Endothelial cell of umbilical vein (primary cell): ENCODE data around the gene SUCLG2. TPM values are rescaled to one million over a fixed set of nuclear protein-coding genes. Genes with fewer than 3 reads are reported as not detected.

Source experiments
- BruUV-seq: library from RNA; stranded (reverse); fragments of 400-500 nt; replicated peaks from 2 replicates; lab custom pipeline; 2021; lab: Mats Ljungman, UMichigan
- CTCF ChIA-PET: fragments of 300-600, 350-600 bp; sonication (Branson Sonifier 250); formaldehyde crosslinking; loops from one replicate; lab custom pipeline; 2021; ENCODE audit warnings: antibody characterized with exemption, inconsistent platforms; lab: Charles Lee
- POLR2A ChIA-PET: fragments of 300-600, 350-600 bp; sonication (Branson Sonifier 250); formaldehyde crosslinking; loops from one replicate; lab custom pipeline; 2021; ENCODE audit warnings: antibody characterized with exemption, inconsistent platforms; lab: Charles Lee
- DNase-seq: peaks from one replicate; pipeline ENCODE4 v3.0.0-alpha.2; 2011; ENCODE audit warnings: low read depth, low spot score
- FAIRE-seq: peaks from 2 replicates; lab custom pipeline; 2011; peaks lifted over from hg19 to GRCh38; lab: Jason Lieb, UNC
- H2AFZ ChIP-seq: 2 replicates; pipeline ENCODE4 v1.6.0; 2012; ENCODE audit warnings: low read depth, low read length, control low read depth, inconsistent platforms
- H3K27ac ChIP-seq: 2 replicates; pipeline ENCODE4 v1.5.1; 2011; ENCODE audit warnings: low read depth, mild to moderate bottlenecking, control low read depth, low read length, moderate library complexity; ENCODE audit not compliant: insufficient read depth
- H3K27me3 ChIP-seq, 2 experiments: 2 replicates each; pipeline versions ENCODE4 v1.6.0 to v1.6.1; 2011; ENCODE audit warnings: low read length in 2 of 2, mixed read lengths in 1 of 2; ENCODE audit not compliant: control insufficient read depth in 2 of 2, insufficient read depth in 2 of 2
- H3K36me3 ChIP-seq, 2 experiments: 2 replicates in 1 of 2; 3 replicates in 1 of 2; pipeline ENCODE4 v1.5.1; 2011; ENCODE audit warnings: low read length in 2 of 2, mild to moderate bottlenecking in 1 of 2, moderate library complexity in 1 of 2; ENCODE audit not compliant: control insufficient read depth in 2 of 2, insufficient read depth in 2 of 2; ENCODE audit errors: extremely low read depth in 1 of 2
- H3K4me1 ChIP-seq: 3 replicates; pipeline ENCODE4 v1.5.1; 2011; ENCODE audit warnings: mild to moderate bottlenecking, low read length; ENCODE audit not compliant: control insufficient read depth, insufficient read depth; ENCODE audit errors: extremely low read depth
- H3K4me2 ChIP-seq: 2 replicates; pipeline ENCODE4 v1.6.1; 2011; ENCODE audit warnings: low read length, control low read depth, mixed read lengths; ENCODE audit not compliant: insufficient read depth
- H3K4me3 ChIP-seq, 3 experiments: fragments of 200-600 bp in 1 of 3; sonication (generic), shearing (Covaris generic) in 1 of 3; replicated peaks in 1 of 3; 2 replicates each; pipeline ENCODE4 v1.5.1; 2011 to 2016; ENCODE audit warnings: control low read depth in 3 of 3, low read length in 3 of 3, mild to moderate bottlenecking in 2 of 3, inconsistent platforms in 1 of 3, low read depth in 1 of 3, moderate library complexity in 1 of 3; ENCODE audit not compliant: insufficient read depth in 1 of 3
- H3K79me2 ChIP-seq: 2 replicates; pipeline ENCODE4 v1.6.0; 2012; ENCODE audit warnings: low read length, inconsistent platforms; ENCODE audit not compliant: control insufficient read depth, insufficient read depth
- H3K9ac ChIP-seq: replicated peaks from 2 replicates; pipeline ENCODE3; 2011; ENCODE audit warnings: low read length, control low read depth; ENCODE audit not compliant: insufficient read depth; ENCODE audit errors: extremely low read depth
- H3K9me1 ChIP-seq: replicated peaks from 3 replicates; pipeline ENCODE4 v1.6.0; 2011; ENCODE audit warnings: mild to moderate bottlenecking, low read length; ENCODE audit not compliant: control insufficient read depth, insufficient read depth; ENCODE audit errors: extremely low read depth
- H3K9me3 ChIP-seq: replicated peaks from 2 replicates; pipeline ENCODE4 v1.5.1; 2012; ENCODE audit warnings: low read length, inconsistent platforms; ENCODE audit not compliant: control insufficient read depth, insufficient read depth
- H4K20me1 ChIP-seq: replicated peaks from 2 replicates; pipeline ENCODE3; 2011; ENCODE audit warnings: mild to moderate bottlenecking, low read length; ENCODE audit not compliant: control insufficient read depth, insufficient read depth; ENCODE audit errors: extremely low read depth
- EZH2 ChIP-seq: IDR thresholded peaks from 2 replicates; pipeline ENCODE4 v1.6.1; 2012; ENCODE audit warnings: borderline replicate concordance, low read depth, mild to moderate bottlenecking, moderate library complexity, low read length, inconsistent platforms; ENCODE audit not compliant: severe bottlenecking
- FOS ChIP-seq: IDR thresholded peaks from 2 replicates; pipeline ENCODE4 v1.6.1; 2011; ENCODE audit warnings: mild to moderate bottlenecking, low read length, moderate library complexity, borderline replicate concordance; ENCODE audit not compliant: insufficient read depth
- GATA2 ChIP-seq: IDR thresholded peaks from 2 replicates; pipeline ENCODE4 v1.7.0; 2011; ENCODE audit warnings: low read depth, mild to moderate bottlenecking, moderate library complexity, mixed read lengths, low read length; ENCODE audit not compliant: insufficient read length, insufficient read depth
- JUN ChIP-seq: IDR thresholded peaks from 2 replicates; pipeline ENCODE4 v1.6.1; 2011; ENCODE audit warnings: borderline replicate concordance, low read depth; ENCODE audit not compliant: insufficient read length, insufficient read depth
- MYC ChIP-seq: IDR thresholded peaks from one replicate; pipeline ENCODE4 v1.6.1; 2011; ENCODE audit warnings: mild to moderate bottlenecking, low read depth, low read length
- POLR2A ChIP-seq: IDR thresholded peaks from 2 replicates; pipeline ENCODE4 v1.6.1; 2012; ENCODE audit warnings: low read depth, mild to moderate bottlenecking, control low read depth, low read length
- POLR2AphosphoS5 ChIP-seq: IDR thresholded peaks from 2 replicates; pipeline ENCODE4 v1.6.1; 2012; ENCODE audit warnings: low read depth, mild to moderate bottlenecking, control low read depth, low read length, moderate library complexity; ENCODE audit not compliant: insufficient read depth
- dilution Hi-C: fragments of 300-500 bp; cut with MboI; formaldehyde crosslinking; loops from one replicate; pipeline ENCODE4 v1.15.0; 2019; ENCODE audit warnings: low sequenced_read_pairs; ENCODE audit not compliant: extremely low pct_ligation_motif_present
- intact Hi-C: fragments of 100-400 bp; cut with micrococcal nuclease; formaldehyde crosslinking; loops from one replicate; pipeline ENCODE4 v1.10.0; 2022
- polyA plus RNA-seq, 4 experiments: library from polyadenylated mRNA; depleted of rRNA in 3 of 4; stranded (reverse) in 3 of 4; unstranded in 1 of 4; fragments of >200 nt; gene quantifications; 2 replicates each; pipeline versions ENCODE4 v1.2.1 to v1.2.3, GENCODE V29; 2011 to 2012; ENCODE audit warnings: missing spikeins in 1 of 4
- total RNA-seq: library from RNA; stranded (reverse); gene quantifications from 2 replicates; pipeline ENCODE4 v1.2.3, GENCODE V29; 2021
- TF ChIP-seq, protein P1 (sequence below), 2 donors: IDR thresholded peaks; 1 replicate in 1 of 2; 2 replicates in 1 of 2; pipeline ENCODE4 v1.5.1; 2011; ENCODE audit warnings: low read length in 2 of 2, mild to moderate bottlenecking in 2 of 2, moderate library complexity in 2 of 2, control low read depth in 1 of 2, inconsistent platforms in 1 of 2, low read depth in 1 of 2; ENCODE audit not compliant: insufficient read depth in 1 of 2; ENCODE audit errors: extremely low read depth in 1 of 2
- TF ChIP-seq, protein P2 (sequence below): IDR thresholded peaks from 2 replicates; pipeline ENCODE4 v1.6.1; 2011; ENCODE audit not compliant: insufficient read depth, insufficient read length

Gene SUCLG2
- total and polyA plus RNA-seq, 2 donors (not counting 3 experiments of a cell fraction or from before 2014, with no cell fraction given): 8.1 to 38.3 TPM

DNA sequence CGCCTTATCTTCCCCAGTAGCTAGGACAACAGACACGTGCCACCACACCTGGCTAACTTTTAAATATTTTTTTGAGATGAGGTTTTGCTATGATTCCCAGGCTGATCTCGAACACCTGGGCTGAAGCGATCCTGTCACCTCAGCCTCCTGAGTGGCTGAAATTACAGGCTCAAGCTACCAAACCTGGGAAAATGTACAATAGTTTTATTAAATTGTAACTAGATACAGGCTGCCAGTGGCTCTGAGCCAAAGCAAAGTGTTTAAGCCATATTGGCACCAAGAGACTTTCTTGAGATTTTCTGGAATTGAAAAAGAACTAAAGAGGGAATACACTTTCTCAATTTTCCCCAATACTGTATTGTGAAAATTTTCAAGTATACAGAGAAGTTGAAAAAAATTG is 204.3 kb downstream of the SUCLG2 start:
- POLR2A ChIA-PET: no interaction called here
- FAIRE-seq: no peak
- H3K27me3 ChIP-seq: no peaks in the 10 kb centered on the region
- H2AFZ ChIP-seq: no peak overlapping the region
- dilution Hi-C loops: no loop called here
- H3K79me2 ChIP-seq: no peaks in the 10 kb centered on the region
- no TSS peak for BruUV-seq
- H3K4me1 ChIP-seq: no peaks in the 10 kb centered on the region
- H4K20me1 ChIP-seq: no peaks in the 10 kb centered on the region
- H3K4me2 ChIP-seq: no peak overlapping the region
- no peak overlapping the region for H3K4me3 ChIP-seq
- CTCF ChIA-PET: interaction anchor here (1.0 to 1.1 kb wide), 2 partner anchors 9 to 28 kb away, joined by 3 read pairs; no protein-coding TSS in a partner anchor
- H3K36me3 ChIP-seq: no peaks in the 10 kb centered on the region
- H3K9ac ChIP-seq: no peak overlapping the region
- H3K9me3 ChIP-seq: no peaks in the 10 kb centered on the region
- no peak overlapping the region for H3K27ac ChIP-seq
- intact Hi-C loops: no loop called here
- H3K9me1 ChIP-seq: no peaks in the 10 kb centered on the region
- DNase-seq: no peak
- TF ChIP-seq EZH2: no peak
- no peak for TF ChIP-seq MYC
- TF ChIP-seq, protein P1, sequence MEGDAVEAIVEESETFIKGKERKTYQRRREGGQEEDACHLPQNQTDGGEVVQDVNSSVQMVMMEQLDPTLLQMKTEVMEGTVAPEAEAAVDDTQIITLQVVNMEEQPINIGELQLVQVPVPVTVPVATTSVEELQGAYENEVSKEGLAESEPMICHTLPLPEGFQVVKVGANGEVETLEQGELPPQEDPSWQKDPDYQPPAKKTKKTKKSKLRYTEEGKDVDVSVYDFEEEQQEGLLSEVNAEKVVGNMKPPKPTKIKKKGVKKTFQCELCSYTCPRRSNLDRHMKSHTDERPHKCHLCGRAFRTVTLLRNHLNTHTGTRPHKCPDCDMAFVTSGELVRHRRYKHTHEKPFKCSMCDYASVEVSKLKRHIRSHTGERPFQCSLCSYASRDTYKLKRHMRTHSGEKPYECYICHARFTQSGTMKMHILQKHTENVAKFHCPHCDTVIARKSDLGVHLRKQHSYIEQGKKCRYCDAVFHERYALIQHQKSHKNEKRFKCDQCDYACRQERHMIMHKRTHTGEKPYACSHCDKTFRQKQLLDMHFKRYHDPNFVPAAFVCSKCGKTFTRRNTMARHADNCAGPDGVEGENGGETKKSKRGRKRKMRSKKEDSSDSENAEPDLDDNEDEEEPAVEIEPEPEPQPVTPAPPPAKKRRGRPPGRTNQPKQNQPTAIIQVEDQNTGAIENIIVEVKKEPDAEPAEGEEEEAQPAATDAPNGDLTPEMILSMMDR (IDR thresholded peaks at IDR 0.05; ENCODE audit: extremely low read depth in 1 of 2, insufficient read depth in 1 of 2, low read depth in 1 of 2, low read length in 2 of 2): no peak
- no peak for TF ChIP-seq JUN
- no peak for TF ChIP-seq GATA2

DNA sequence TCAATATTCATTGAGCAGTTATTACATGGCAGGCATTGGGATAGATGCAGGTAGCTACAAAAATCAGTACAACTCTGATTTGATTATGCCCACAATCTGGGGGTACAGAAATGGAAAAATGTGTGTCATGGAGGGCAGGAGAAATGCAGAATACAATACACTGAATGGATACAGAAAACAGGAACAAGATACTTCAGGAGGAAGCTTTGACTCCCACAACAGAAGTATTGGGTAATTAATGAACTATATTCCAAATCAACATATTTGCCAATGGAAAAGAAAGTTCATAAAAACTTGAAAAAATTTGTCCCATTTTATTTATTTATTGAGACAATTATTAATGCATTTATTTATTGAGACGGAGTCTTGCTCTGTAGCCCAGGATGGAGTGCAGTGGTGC is 207.0 kb downstream of the SUCLG2 start:
- Histone ChIP-seq H3K4me2 (no peak overlapping the region), H3K27me3 (no peaks in the 10 kb centered on the region), H3K79me2 (no peaks in the 10 kb centered on the region), H3K4me1 (no peaks in the 10 kb centered on the region), H3K4me3 (no peak overlapping the region), H3K27ac (no peak overlapping the region), H3K9ac (no peak overlapping the region), H2AFZ (no peak overlapping the region), H4K20me1 (no peaks in the 10 kb centered on the region), H3K36me3 (no peaks in the 10 kb centered on the region), H3K9me1 (no peaks in the 10 kb centered on the region), H3K9me3 (no peaks in the 10 kb centered on the region)
- intact Hi-C loops: no loop called here
- ChIA-PET CTCF (no interaction called here), POLR2A (no interaction called here)
- no peak for TF ChIP-seq JUN
- no peak for TF ChIP-seq GATA2
- TF ChIP-seq, protein P1 (IDR thresholded peaks at IDR 0.05; ENCODE audit: extremely low read depth in 1 of 2, insufficient read depth in 1 of 2, low read depth in 1 of 2, low read length in 2 of 2): no peak
- no peak for TF ChIP-seq MYC
- TF ChIP-seq FOS: no peak
- no peak for TF ChIP-seq POLR2A
- TF ChIP-seq POLR2AphosphoS5: no peak
- TF ChIP-seq, protein P2, sequence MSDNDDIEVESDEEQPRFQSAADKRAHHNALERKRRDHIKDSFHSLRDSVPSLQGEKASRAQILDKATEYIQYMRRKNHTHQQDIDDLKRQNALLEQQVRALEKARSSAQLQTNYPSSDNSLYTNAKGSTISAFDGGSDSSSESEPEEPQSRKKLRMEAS: no peak
- TF ChIP-seq EZH2: no peak
- BruUV-seq: no TSS peak
- dilution Hi-C loops: no loop called here
- FAIRE-seq (no peak), DNase-seq (no peak)
